ENCODE data around the gene GLYATL1B.
"Not testable (repeated sequence)": the region's sequence is repeated elsewhere in the genome, so short reads cannot be mapped to it uniquely, and the experiment has no call there.

Gene GLYATL1B

GRCh38 chr11:59086007-59086406, at the start of gene GLYATL1B:
Gene GLYATL1B (plus strand): TSS chr11:59086307. CDS start chr11:59086307, 0 bp downstream.
- not testable (repeated sequence) for DNase-seq (ENCODE audit: low spot score)

- DNase-seq (ENCODE audit: low spot score), result not testable (repeated sequence)
Observed at GRCh38 chr11:59036542-59036941, 49.6 kb upstream of the GLYATL1B start.

GRCh38 chr11:59037434-59037833, 48.7 kb upstream of the GLYATL1B start:
- not testable (repeated sequence) for DNase-seq (ENCODE audit: low spot score)

GRCh38 chr11:59040607-59041006, 45.5 kb upstream of the GLYATL1B start:
- no peak for DNase-seq (ENCODE audit: low spot score)

- not testable (repeated sequence) for DNase-seq (ENCODE audit: low spot score)
Observed at GRCh38 chr11:59051383-59051782, 34.7 kb upstream of the GLYATL1B start.

- not testable (repeated sequence) for DNase-seq (ENCODE audit: low spot score)
Observed at GRCh38 chr11:59052355-59052754, 33.8 kb upstream of the GLYATL1B start.

- DNase-seq (ENCODE audit: low spot score), result peak; percentile 78
Observed at GRCh38 chr11:59053387-59053786, 32.7 kb upstream of the GLYATL1B start.

GRCh38 chr11:59058120-59059033, 27.7 kb upstream of the GLYATL1B start:
- DNase-seq (ENCODE audit: low spot score), result peak; percentile 82

GRCh38 chr11:59060096-59060495, 26.0 kb upstream of the GLYATL1B start:
- not testable (repeated sequence) for DNase-seq (ENCODE audit: low spot score)

- DNase-seq (ENCODE audit: low spot score), result no peak
Observed at GRCh38 chr11:59062602-59063529, 23.2 kb upstream of the GLYATL1B start.

GRCh38 chr11:59063996-59064727, 21.9 kb upstream of the GLYATL1B start:
- DNase-seq (ENCODE audit: low spot score), result not testable (repeated sequence)

GRCh38 chr11:59069087-59069486, 17.0 kb upstream of the GLYATL1B start:
- no peak for DNase-seq (ENCODE audit: low spot score)

GRCh38 chr11:59076876-59077571, 9.1 kb upstream of the GLYATL1B start:
- no peak for DNase-seq (ENCODE audit: low spot score)

- DNase-seq (ENCODE audit: low spot score), result no peak
Observed at GRCh38 chr11:59078435-59078834, 7.7 kb upstream of the GLYATL1B start.

GRCh38 chr11:59079086-59079485, 7.0 kb upstream of the GLYATL1B start:
- DNase-seq (ENCODE audit: low spot score), result no peak

GRCh38 chr11:59080421-59080820, 5.7 kb upstream of the GLYATL1B start:
- not testable (repeated sequence) for DNase-seq (ENCODE audit: low spot score)

- DNase-seq (ENCODE audit: low spot score), result not testable (repeated sequence)
Observed at GRCh38 chr11:59081430-59082020, 4.6 kb upstream of the GLYATL1B start.

- no peak for DNase-seq (ENCODE audit: low spot score)
Observed at GRCh38 chr11:59088162-59088561, 2.1 kb downstream of the GLYATL1B start.

GRCh38 chr11:59093576-59093975, 7.5 kb downstream of the GLYATL1B start:
- DNase-seq (ENCODE audit: low spot score), result not testable (repeated sequence)

- not testable (repeated sequence) for DNase-seq (ENCODE audit: low spot score)
Observed at GRCh38 chr11:59095225-59095624, 9.1 kb downstream of the GLYATL1B start.
